PFSK-1 (cell line): ENCODE results near the gene CENPA.

Source experiments
- POLR2AphosphoS5 ChIP-seq: IDR thresholded peaks from 2 replicates; pipeline ENCODE4 v1.6.1; 2012; ENCODE audit warnings: low read depth, mild to moderate bottlenecking, control low read depth, low read length, moderate library complexity
- REST ChIP-seq, 2 experiments: IDR thresholded peaks; 2 replicates each; pipeline versions ENCODE4 v1.6.1 to v1.8.0; 2011 to 2012; ENCODE audit warnings: low read depth in 2 of 2, low read length in 2 of 2, control low read depth in 1 of 2, inconsistent platforms in 1 of 2, mild to moderate bottlenecking in 1 of 2, moderate library complexity in 1 of 2; ENCODE audit not compliant: insufficient read depth in 1 of 2
- SIN3A ChIP-seq: IDR thresholded peaks from 2 replicates; pipeline ENCODE4 v1.6.1; 2012; ENCODE audit warnings: mild to moderate bottlenecking, low read length, moderate library complexity, borderline replicate concordance; ENCODE audit not compliant: insufficient read depth
- TAF1 ChIP-seq: IDR thresholded peaks from 2 replicates; pipeline ENCODE4 v1.6.1; 2012; ENCODE audit warnings: low read length, control low read depth, borderline replicate concordance; ENCODE audit not compliant: insufficient read depth

- TF ChIP-seq POLR2AphosphoS5 (no peak), SIN3A (no peak), REST (IDR thresholded peaks at IDR 0.05; ENCODE audit: insufficient read depth in 1 of 2, low read depth in 2 of 2, low read length in 2 of 2) (no peak), TAF1 (no peak)
Measured at GRCh38 chr2:26816893-26817292, 31.0 kb downstream of the CENPA start.
